AG04449 (cell line): ENCODE results near the gene WTIP.

Source experiments
- CTCF ChIA-PET: fragments of 350-600 bp; formaldehyde crosslinking; extraction: SDS; loops from one replicate; lab custom pipeline; 2021; ENCODE audit warnings: antibody characterized with exemption; lab: Yijun Ruan, JAX
- POLR2A ChIA-PET: fragments of 400-600, 350-600 bp; formaldehyde crosslinking; extraction: SDS; loops from one replicate; lab custom pipeline; 2020; ENCODE audit warnings: antibody characterized with exemption, inconsistent platforms; lab: Yijun Ruan, JAX
- DNase-seq: peaks from one replicate; pipeline ENCODE4 v3.0.0-alpha.2; 2010; ENCODE audit warnings: low read depth, low spot score
- H3K4me3 ChIP-seq: 2 replicates; pipeline ENCODE4 v1.5.1; 2011; ENCODE audit warnings: low read depth, mild to moderate bottlenecking, control low read depth, low read length
- CTCF ChIP-seq: IDR thresholded peaks from one replicate; pipeline ENCODE4 v1.5.1; 2011; ENCODE audit warnings: mild to moderate bottlenecking, moderate library complexity, low read length, control low read depth, inconsistent platforms; ENCODE audit not compliant: insufficient read depth; ENCODE audit errors: missing control alignments

Gene WTIP

GRCh38 chr19:34487651-34488051 lies 6.1 kb downstream of the WTIP start:
- CTCF ChIA-PET: interaction anchor here (1.1 to 2.6 kb wide), 2 partner anchors 13 to 14 kb away, joined by 4 to 8 read pairs; no protein-coding TSS in a partner anchor
- TF ChIP-seq CTCF: no peak
- POLR2A ChIA-PET: no interaction called here

GRCh38 chr19:34489175-34489574 lies 7.6 kb downstream of the WTIP start:
- DNase-seq: no peak
- POLR2A ChIA-PET: interaction anchor here (0.7 kb wide), 1 partner anchor 61 kb away, joined by 3 read pairs; no protein-coding TSS in a partner anchor
- H3K4me3 ChIP-seq: no peak overlapping the region
- no peak for TF ChIP-seq CTCF
- CTCF ChIA-PET: interaction anchor here (0.6 to 2.6 kb wide), 2 partner anchors 11 to 13 kb away, joined by 3 to 8 read pairs; no protein-coding TSS in a partner anchor

More at GRCh38 chr19:34487651-34488051, 6.1 kb downstream of the WTIP start:
- no peak overlapping the region for H3K4me3 ChIP-seq
- DNase-seq: no peak

GRCh38 chr19:34490141-34490766 lies 8.7 kb downstream of the WTIP start:
- no peak overlapping the region for H3K4me3 ChIP-seq
- TF ChIP-seq CTCF: no peak
- ChIA-PET POLR2A (no interaction called here), CTCF (interaction anchor here (0.6 to 2.6 kb wide), 4 partner anchors 8 to 84 kb away, joined by 3 to 8 read pairs (median 4); partner anchors contain the start of gene WTIP)
- no peak for DNase-seq

- ChIA-PET CTCF (interaction anchor here (1.4 to 3.6 kb wide), 3 partner anchors 10 to 17 kb away, joined by 3 to 14 read pairs (median 4); no protein-coding TSS in a partner anchor), POLR2A (no interaction called here)
- DNase-seq: no peak
- H3K4me3 ChIP-seq: no peak overlapping the region
- TF ChIP-seq CTCF: no peak
Measured at GRCh38 chr19:34493038-34493648, 11.6 kb downstream of the WTIP start.

GRCh38 chr19:34493649-34494044 lies 12.1 kb downstream of the WTIP start:
- TF ChIP-seq CTCF: no peak
- no peak overlapping the region for H3K4me3 ChIP-seq
- DNase-seq: no peak
- ChIA-PET POLR2A (no interaction called here), CTCF (interaction anchor here (1.2 to 3.6 kb wide), 4 partner anchors 9 to 18 kb away, joined by 3 to 14 read pairs (median 4); no protein-coding TSS in a partner anchor)

- no peak for TF ChIP-seq CTCF
- no peak for DNase-seq
- POLR2A ChIA-PET: no interaction called here
- H3K4me3 ChIP-seq: no peak overlapping the region
- CTCF ChIA-PET: interaction anchor here (1.2 to 3.6 kb wide), 4 partner anchors 8 to 19 kb away, joined by 3 to 14 read pairs (median 4); no protein-coding TSS in a partner anchor
Measured at GRCh38 chr19:34494601-34495000, 13.0 kb downstream of the WTIP start.
